IMR-90 (cell line): ENCODE measurements around the gene CIAO3. TPM values are rescaled to one million over a fixed set of nuclear protein-coding genes. Genes with fewer than 3 reads are reported as not detected.

Experiments used
- ATAC-seq: fragments of 200-7000 bp; cut with Tn5 transposase; 2 replicates; pipeline ENCODE4 v1.9.1; 2020; ENCODE audit warnings: low read depth, mild to moderate bottlenecking, moderate library complexity
- BruUV-seq: library from RNA; stranded (reverse); fragments of 400-500 nt; replicated peaks from 2 replicates; lab custom pipeline; 2021; lab: Mats Ljungman, UMichigan
- CTCF ChIA-PET: fragments of 300-600 bp; formaldehyde crosslinking; extraction: SDS; loops from one replicate; lab custom pipeline; 2021; ENCODE audit warnings: antibody characterized with exemption; lab: Yijun Ruan, JAX
- POLR2A ChIA-PET: fragments of 300-600 bp; sonication (Branson Sonifier 250); formaldehyde crosslinking; loops from one replicate; lab custom pipeline; 2022; ENCODE audit warnings: antibody characterized with exemption; ENCODE audit not compliant: unreplicated experiment; lab: Charles Lee
- DNase-seq: peaks from one replicate; pipeline ENCODE4 v3.0.0; 2013
- H2AFZ ChIP-seq: replicated peaks from 2 replicates; pipeline ENCODE3; 2013; ENCODE audit warnings: low read length, mild to moderate bottlenecking; ENCODE audit not compliant: poor library complexity
- H2AK5ac ChIP-seq: 2 replicates; pipeline ENCODE4 v1.6.1; 2013; ENCODE audit warnings: low read depth, low read length, inconsistent platforms
- H2AK9ac ChIP-seq: replicated peaks from 2 replicates; pipeline ENCODE3; 2013; ENCODE audit warnings: mild to moderate bottlenecking, low read depth, low read length, moderate library complexity; ENCODE audit not compliant: poor library complexity
- H2BK120ac ChIP-seq: 2 replicates; pipeline ENCODE4 v1.6.1; 2013; ENCODE audit warnings: low read depth, low read length, inconsistent platforms
- H2BK15ac ChIP-seq: 3 replicates; pipeline ENCODE4 v1.6.1; 2013; ENCODE audit warnings: low read depth, low read length, inconsistent platforms
- H2BK20ac ChIP-seq: 2 replicates; pipeline ENCODE4 v1.6.1; 2013; ENCODE audit warnings: low read depth, mild to moderate bottlenecking, inconsistent platforms, low read length, moderate library complexity
- H2BK5ac ChIP-seq: 2 replicates; pipeline ENCODE4 v1.6.1; 2013; ENCODE audit warnings: mild to moderate bottlenecking, low read depth, low read length, inconsistent platforms; ENCODE audit not compliant: poor library complexity, severe bottlenecking
- H3K14ac ChIP-seq: replicated peaks from 2 replicates; pipeline ENCODE4 v1.6.1; 2013; ENCODE audit warnings: low read depth, low read length, inconsistent platforms
- H3K18ac ChIP-seq: 2 replicates; pipeline ENCODE4 v1.6.1; 2013; ENCODE audit warnings: low read depth, low read length, control low read depth
- H3K23ac ChIP-seq: 2 replicates; pipeline ENCODE4 v1.6.1; 2013; ENCODE audit warnings: low read depth, low read length, inconsistent platforms
- H3K27ac ChIP-seq: 2 replicates; pipeline ENCODE4 v1.5.1; 2013; ENCODE audit warnings: mild to moderate bottlenecking, control low read depth, low read length; ENCODE audit not compliant: insufficient read depth
- H3K27me3 ChIP-seq: 2 replicates; pipeline ENCODE4 v1.6.1; 2013; ENCODE audit warnings: low read length; ENCODE audit not compliant: control insufficient read depth, insufficient read depth
- H3K36me3 ChIP-seq: 2 replicates; pipeline ENCODE4 v1.6.1; 2013; ENCODE audit warnings: low read length, mixed read lengths; ENCODE audit not compliant: control insufficient read depth, insufficient read depth
- H3K4ac ChIP-seq: 2 replicates; pipeline ENCODE4 v1.6.1; 2013; ENCODE audit warnings: low read depth, low read length, inconsistent platforms
- H3K4me1 ChIP-seq: 2 replicates; pipeline ENCODE4 v1.6.1; 2013; ENCODE audit warnings: low read length, mixed read lengths; ENCODE audit not compliant: control insufficient read depth, insufficient read depth
- H3K4me2 ChIP-seq: 2 replicates; pipeline ENCODE4 v1.6.1; 2013; ENCODE audit warnings: low read depth, mild to moderate bottlenecking, control low read depth, low read length, moderate library complexity
- H3K4me3 ChIP-seq: 2 replicates; pipeline ENCODE4 v1.5.1; 2013; ENCODE audit warnings: low read depth, mild to moderate bottlenecking, control low read depth, low read length, moderate library complexity; ENCODE audit not compliant: insufficient read depth
- H3K56ac ChIP-seq: 2 replicates; pipeline ENCODE4 v1.6.1; 2013; ENCODE audit warnings: low read length, inconsistent platforms; ENCODE audit not compliant: insufficient read depth; ENCODE audit errors: extremely low read depth
- H3K79me1 ChIP-seq, 2 experiments: 2 replicates each; pipeline ENCODE4 v1.6.1; 2013; ENCODE audit warnings: low read length in 2 of 2, inconsistent platforms in 1 of 2, low read depth in 1 of 2
- H3K9ac ChIP-seq: 2 replicates; pipeline ENCODE4 v1.6.1; 2013; ENCODE audit warnings: low read depth, low read length, control low read depth
- H3K9me1 ChIP-seq: 2 replicates; pipeline ENCODE4 v1.6.1; 2013; ENCODE audit warnings: low read length, inconsistent platforms; ENCODE audit not compliant: insufficient read depth
- H3K9me3 ChIP-seq: 2 replicates; pipeline ENCODE4 v1.6.1; 2013; ENCODE audit warnings: low read length; ENCODE audit not compliant: control insufficient read depth, insufficient read depth
- H4K20me1 ChIP-seq: 2 replicates; pipeline ENCODE4 v1.6.1; 2013; ENCODE audit warnings: low read length, inconsistent platforms; ENCODE audit not compliant: insufficient read depth
- H4K5ac ChIP-seq: 2 replicates; pipeline ENCODE4 v1.6.1; 2013; ENCODE audit warnings: mild to moderate bottlenecking, low read depth, low read length, control low read depth
- H4K8ac ChIP-seq, 2 experiments: 2 replicates each; pipeline ENCODE4 v1.6.1; 2013; ENCODE audit warnings: low read depth in 2 of 2, low read length in 2 of 2, control low read depth in 1 of 2, inconsistent platforms in 1 of 2
- H4K91ac ChIP-seq: 2 replicates; pipeline ENCODE4 v1.6.1; 2013; ENCODE audit warnings: low read depth, low read length, inconsistent platforms; ENCODE audit not compliant: insufficient read depth
- MAZ ChIP-seq: IDR thresholded peaks from 2 replicates; pipeline ENCODE4 v1.6.1; 2012; ENCODE audit warnings: low read depth, mild to moderate bottlenecking, low read length, improper control_type of control experiment, moderate library complexity, borderline replicate concordance
- RAD21 ChIP-seq: IDR thresholded peaks from 2 replicates; pipeline ENCODE4 v1.6.1; 2012; ENCODE audit warnings: low read length, improper control_type of control experiment
- WGBS, 2 experiments: methylation state at CpG; one replicate each; pipeline versions ENCODE4 v1.1.5 to v1.1.7; 2013; ENCODE audit warnings: missing lambda C conversion rate in 2 of 2; ENCODE audit not compliant: insufficient read length in 1 of 2; ENCODE audit errors: extremely low coverage in 2 of 2; 5-methylcytosine and 5-hydroxymethylcytosine counted together
- dilution Hi-C: fragments of 300-500 bp; cut with HindIII; formaldehyde crosslinking; loops from one replicate; pipeline ENCODE4 v1.14.3; 2018; ENCODE audit warnings: low sequenced_read_pairs; ENCODE audit not compliant: unreplicated experiment
- in situ Hi-C: fragments of 300-500 bp; cut with MboI; formaldehyde crosslinking; loops from 3 replicates; pipeline ENCODE4 v1.14.3; 2019; ENCODE audit warnings: low sequenced_read_pairs, inconsistent platforms, mixed read lengths
- intact Hi-C: fragments of 100-400 bp; cut with micrococcal nuclease; formaldehyde crosslinking; loops from 2 replicates; pipeline ENCODE4 v1.10.0; 2022
- polyA plus RNA-seq, 3 experiments: library from polyadenylated mRNA; depleted of rRNA; stranded (reverse); fragments of >200 nt; gene quantifications; 2 replicates each; pipeline ENCODE4 v1.2.3, GENCODE V29; 2012; ENCODE audit warnings: low replicate concordance in 1 of 3
- total RNA-seq: library from RNA; depleted of rRNA; stranded (reverse); fragments of >200 nt; gene quantifications from 2 replicates; pipeline ENCODE4 v1.2.3, GENCODE V29; 2012

The CIAO3 gene
- total and polyA plus RNA-seq, 2 of the 4 experiments (the other 2 are of a cell fraction) = 17.0 to 20.2 TPM

- DNase-seq (no peak), ATAC-seq (no peak)
- peaks cover 11% of the 10 kb centered on the region for H3K9me1 ChIP-seq
- H2BK20ac ChIP-seq = no peak overlapping the region
- H4K20me1 ChIP-seq = peaks cover 4% of the 10 kb centered on the region; the same call in 1 of the 2 replicates
- TF ChIP-seq RAD21 (no peak), MAZ (no peak)
- BruUV-seq = no TSS peak
- no peak overlapping the region for H2BK15ac ChIP-seq
- H4K8ac ChIP-seq = no peak overlapping the region
- no peak overlapping the region for H2AK5ac ChIP-seq
- WGBS, 2 experiments = 73% methylated on average over 2 of the region's 22 CpGs; no CpG with 5 or more reads in 1 of the 2 experiments
- H3K9ac ChIP-seq = no peak overlapping the region
- H3K14ac ChIP-seq = no peak overlapping the region
- H3K4me3 ChIP-seq = no peak overlapping the region
- CTCF ChIA-PET = interaction anchor here (0.7 kb wide), 1 partner anchor 153 kb away, joined by 3 read pairs; no protein-coding TSS in a partner anchor
- peaks cover 12% of the 10 kb centered on the region for H3K4me1 ChIP-seq
- no peak overlapping the region for H3K4ac ChIP-seq
- no peak overlapping the region for H2AFZ ChIP-seq
- H4K5ac ChIP-seq = no peak overlapping the region
- peaks cover 9 to 15% of the 10 kb centered on the region in 2 experiments; a peak in 3 of 4 replicates for H3K79me1 ChIP-seq
- in situ Hi-C loops = no loop called here
- no peaks in the 10 kb centered on the region; the same call in 1 of the 2 replicates for H3K9me3 ChIP-seq
- no peak overlapping the region for H4K91ac ChIP-seq
- H3K23ac ChIP-seq = no peak overlapping the region
- H3K27me3 ChIP-seq = peaks cover 46% of the 10 kb centered on the region
- no peaks in the 10 kb centered on the region for H3K36me3 ChIP-seq
- H3K4me2 ChIP-seq = no peak overlapping the region
- no peak overlapping the region for H3K56ac ChIP-seq
- H2BK5ac ChIP-seq = no peak overlapping the region
- H2BK120ac ChIP-seq = no peak overlapping the region
- no peak overlapping the region for H3K18ac ChIP-seq
- intact Hi-C loops = no loop called here
- no peak overlapping the region for H2AK9ac ChIP-seq
- dilution Hi-C loops = no loop called here
- POLR2A ChIA-PET = no interaction called here
- H3K27ac ChIP-seq = no peak overlapping the region
These were observed 47.4 kb downstream of the CIAO3 start for GRCh38 chr16:693364-693763.
